Activated CD4-positive, alpha-beta T cell treated with anti-CD3 and anti-CD28 coated beads for 36 hours (primary cell): ENCODE results near the gene SLC26A4. TPM values are rescaled to one million over a fixed set of nuclear protein-coding genes. Genes with fewer than 3 reads are reported as not detected.

Source experiments
- ATAC-seq: fragments of 200-7000 bp; cut with Tn5 transposase; one replicate; pipeline ENCODE4 v1.10.0; 2021; ENCODE audit warnings: mild to moderate bottlenecking, moderate library complexity
- CTCF ChIA-PET: fragments of 350-600 bp; sonication (Branson Sonifier 250); formaldehyde crosslinking; loops from one replicate; lab custom pipeline; 2021; ENCODE audit warnings: antibody characterized with exemption; lab: Charles Lee
- POLR2A ChIA-PET: fragments of 350-600 bp; sonication (Branson Sonifier 250); formaldehyde crosslinking; loops from one replicate; lab custom pipeline; 2021; ENCODE audit warnings: antibody characterized with exemption, inconsistent platforms; lab: Charles Lee
- DNase-seq: peaks from one replicate; pipeline ENCODE4 v3.0.0-alpha.2; 2020
- H3K27ac Mint-ChIP-seq: one replicate; pipeline ENCODE4 v1.8.0; 2021; ENCODE audit warnings: mixed read lengths
- H3K27me3 Mint-ChIP-seq: one replicate; pipeline ENCODE4 v1.8.0; 2021; ENCODE audit warnings: mixed read lengths
- H3K36me3 Mint-ChIP-seq: one replicate; pipeline ENCODE4 v1.8.0; 2021; ENCODE audit warnings: low read depth, mixed read lengths
- H3K4me1 Mint-ChIP-seq: one replicate; pipeline ENCODE4 v1.8.0; 2021; ENCODE audit warnings: mixed read lengths
- H3K4me3 Mint-ChIP-seq: one replicate; pipeline ENCODE4 v1.8.0; 2021; ENCODE audit warnings: mild to moderate bottlenecking, moderate library complexity, mixed read lengths
- H3K9me3 Mint-ChIP-seq: one replicate; pipeline ENCODE4 v1.8.0; 2021; ENCODE audit warnings: low read depth, mixed read lengths
- intact Hi-C, 2 experiments: fragments of 100-400 bp; cut with DNase I in 1 of 2; cut with micrococcal nuclease in 1 of 2; formaldehyde crosslinking; loops; one replicate each; pipeline versions ENCODE4 v1.14.2 to v1.15.1; 2022 to 2024; cut with DNase I, micrococcal nuclease
- total RNA-seq, 2 experiments: library from RNA; stranded (reverse); gene quantifications; one replicate each; pipeline ENCODE4 v1.2.3, GENCODE V29; 2021

SLC26A4 gene
- total RNA-seq, 2 experiments from 2014 or later = 1.5 to 2.1 TPM

- Mint-ChIP-seq H3K4me3 (peak overlapping the region; percentile 78), H3K27me3 (peaks cover 33% of the 10 kb centered on the region)
- peak; percentile 81 for ATAC-seq
Measured at GRCh38 chr7:107659666-107660065, 962 bp upstream of the SLC26A4 start.

GRCh38 chr7:107661081-107661864 lies 645 bp downstream of the SLC26A4 start:
- H3K9me3 Mint-ChIP-seq = no peaks in the 10 kb centered on the region
- peak overlapping the region; percentile 78 for H3K4me3 Mint-ChIP-seq
- CTCF ChIA-PET = interaction anchor here (0.6 to 1.7 kb wide), 4 partner anchors 22 to 706 kb away, joined by 3 to 7 read pairs (median 4); no protein-coding TSS in a partner anchor
- intact Hi-C loops = loop anchor here (2.0 to 10.0 kb wide), 7 partner anchors 79 to 494 kb away; partner anchors contain the start of genes HBP1 (in 2 of the 2), BCAP29 (in 1 of the 2), COG5 (in 1 of the 2) and DUS4L (in 1 of the 2)
- peak; percentile 43 for ATAC-seq
- H3K27ac Mint-ChIP-seq = peak overlapping the region; percentile 82
- H3K36me3 Mint-ChIP-seq = no peaks in the 10 kb centered on the region
- POLR2A ChIA-PET = interaction anchor here (1.2 kb wide), 1 partner anchor 82 kb away, joined by 3 read pairs; no protein-coding TSS in a partner anchor
- DNase-seq = peak; percentile 77
- peaks cover 31% of the 10 kb centered on the region for H3K4me1 Mint-ChIP-seq
- H3K27me3 Mint-ChIP-seq = peaks cover 21% of the 10 kb centered on the region

More at GRCh38 chr7:107659666-107660065, 962 bp upstream of the SLC26A4 start:
- Mint-ChIP-seq H3K27ac (peak overlapping the region; percentile 84), H3K36me3 (no peaks in the 10 kb centered on the region), H3K4me1 (peaks cover 38% of the 10 kb centered on the region), H3K9me3 (no peaks in the 10 kb centered on the region)
- ChIA-PET POLR2A (interaction anchor here (0.7 to 1.1 kb wide), 4 partner anchors 84 to 491 kb away, joined by 3 to 7 read pairs (median 4); partner anchors contain the start of gene HBP1), CTCF (interaction anchor here (0.9 to 1.7 kb wide), 4 partner anchors 59 to 233 kb away, joined by 3 to 7 read pairs (median 4); partner anchors contain the start of genes COG5 and DUS4L)
- intact Hi-C loops = loop anchor here (1.0 to 10.0 kb wide), 12 partner anchors 77 to 792 kb away; partner anchors contain the start of genes BCAP29 (in 2 of the 2), COG5 (in 2 of the 2), DUS4L (in 2 of the 2) and HBP1 (in 2 of the 2)
- DNase-seq = peak; percentile 60

- ChIA-PET POLR2A (interaction anchor here (1.2 kb wide), 1 partner anchor 81 kb away, joined by 3 read pairs; no protein-coding TSS in a partner anchor), CTCF (interaction anchor here (0.5 to 1.4 kb wide), 4 partner anchors 12 to 706 kb away, joined by 3 to 4 read pairs (median 3); no protein-coding TSS in a partner anchor)
- no peak for ATAC-seq
- no peaks in the 10 kb centered on the region for H3K36me3 Mint-ChIP-seq
- no peak overlapping the region for H3K27ac Mint-ChIP-seq
- intact Hi-C loops = loop anchor here (2.0 to 10.0 kb wide), 7 partner anchors 80 to 495 kb away; partner anchors contain the start of genes HBP1 (in 2 of the 2), BCAP29 (in 1 of the 2), COG5 (in 1 of the 2) and DUS4L (in 1 of the 2)
- H3K9me3 Mint-ChIP-seq = no peaks in the 10 kb centered on the region
- peaks cover 31% of the 10 kb centered on the region for H3K4me1 Mint-ChIP-seq
- no peak for DNase-seq
- H3K27me3 Mint-ChIP-seq = peaks cover 18% of the 10 kb centered on the region
- H3K4me3 Mint-ChIP-seq = peak overlapping the region; percentile 78
Measured at GRCh38 chr7:107661865-107662379, 1.3 kb downstream of the SLC26A4 start.

GRCh38 chr7:107663196-107663595 lies 2.6 kb downstream of the SLC26A4 start:
- POLR2A ChIA-PET = no interaction called here
- no peaks in the 10 kb centered on the region for H3K9me3 Mint-ChIP-seq
- no peak overlapping the region for H3K27ac Mint-ChIP-seq
- H3K36me3 Mint-ChIP-seq = no peaks in the 10 kb centered on the region
- DNase-seq (no peak), ATAC-seq (no peak)
- CTCF ChIA-PET = no interaction called here
- no peak overlapping the region for H3K4me3 Mint-ChIP-seq
- H3K4me1 Mint-ChIP-seq = peaks cover 29% of the 10 kb centered on the region
- intact Hi-C loops = loop anchor here in 1 of 2 experiments (5.0 to 10.0 kb wide), 5 partner anchors 81 to 496 kb away; partner anchors contain the start of genes BCAP29, COG5, DUS4L and GPR22
- H3K27me3 Mint-ChIP-seq = peaks cover 16% of the 10 kb centered on the region

- ChIA-PET POLR2A (no interaction called here), CTCF (no interaction called here)
- H3K27me3 Mint-ChIP-seq = peaks cover 19% of the 10 kb centered on the region
- intact Hi-C loops = loop anchor here in 1 of 2 experiments (10.0 kb wide), 2 partner anchors 148 to 192 kb away; partner anchors contain the start of gene GPR22
- DNase-seq (no peak), ATAC-seq (no peak)
- no peak overlapping the region for H3K4me3 Mint-ChIP-seq
- peaks cover 7% of the 10 kb centered on the region for H3K4me1 Mint-ChIP-seq
- no peaks in the 10 kb centered on the region for H3K9me3 Mint-ChIP-seq
- H3K27ac Mint-ChIP-seq = no peak overlapping the region
- no peaks in the 10 kb centered on the region for H3K36me3 Mint-ChIP-seq
Measured at GRCh38 chr7:107666790-107667189, 6.2 kb downstream of the SLC26A4 start.

GRCh38 chr7:107667341-107667740 lies 6.7 kb downstream of the SLC26A4 start:
- ATAC-seq (no peak), DNase-seq (no peak)
- Mint-ChIP-seq H3K27ac (no peak overlapping the region), H3K27me3 (peaks cover 13% of the 10 kb centered on the region), H3K36me3 (no peaks in the 10 kb centered on the region), H3K9me3 (no peaks in the 10 kb centered on the region), H3K4me1 (peaks cover 7% of the 10 kb centered on the region), H3K4me3 (no peak overlapping the region)
- ChIA-PET CTCF (no interaction called here), POLR2A (no interaction called here)
- intact Hi-C loops = loop anchor here in 1 of 2 experiments (10.0 kb wide), 2 partner anchors 147 to 193 kb away; partner anchors contain the start of gene GPR22

GRCh38 chr7:107668296-107668695 lies 7.7 kb downstream of the SLC26A4 start:
- Mint-ChIP-seq H3K4me1 (peaks cover 7% of the 10 kb centered on the region), H3K4me3 (no peak overlapping the region), H3K9me3 (no peaks in the 10 kb centered on the region), H3K36me3 (no peaks in the 10 kb centered on the region), H3K27ac (no peak overlapping the region), H3K27me3 (peaks cover 11% of the 10 kb centered on the region)
- DNase-seq (peak; percentile 14), ATAC-seq (no peak)
- intact Hi-C loops = loop anchor here in 1 of 2 experiments (10.0 kb wide), 2 partner anchors 147 to 193 kb away; partner anchors contain the start of gene GPR22
- ChIA-PET CTCF (interaction anchor here (0.6 kb wide), 1 partner anchor 45 kb away, joined by 3 read pairs; no protein-coding TSS in a partner anchor), POLR2A (no interaction called here)

GRCh38 chr7:107672183-107672582 lies 11.6 kb downstream of the SLC26A4 start:
- ATAC-seq = no peak
- intact Hi-C loops = no loop called here

GRCh38 chr7:107676249-107676648 lies 15.6 kb downstream of the SLC26A4 start:
- H3K9me3 Mint-ChIP-seq = no peaks in the 10 kb centered on the region
- peaks cover 13% of the 10 kb centered on the region for H3K4me1 Mint-ChIP-seq
- H3K27ac Mint-ChIP-seq = no peak overlapping the region
- ChIA-PET POLR2A (interaction anchor here (0.6 kb wide), 1 partner anchor 107 kb away, joined by 3 read pairs; no protein-coding TSS in a partner anchor), CTCF (no interaction called here)
- H3K36me3 Mint-ChIP-seq = no peaks in the 10 kb centered on the region
- no peak for DNase-seq
- intact Hi-C loops = no loop called here
- ATAC-seq = no peak
- H3K4me3 Mint-ChIP-seq = no peak overlapping the region
- H3K27me3 Mint-ChIP-seq = peaks cover 8% of the 10 kb centered on the region

More at GRCh38 chr7:107672183-107672582, 11.6 kb downstream of the SLC26A4 start:
- Mint-ChIP-seq H3K27me3 (peaks cover 14% of the 10 kb centered on the region), H3K4me3 (no peak overlapping the region), H3K4me1 (peaks cover 7% of the 10 kb centered on the region), H3K36me3 (no peaks in the 10 kb centered on the region), H3K27ac (no peak overlapping the region), H3K9me3 (no peaks in the 10 kb centered on the region)
- POLR2A ChIA-PET = no interaction called here
- no peak for DNase-seq
- CTCF ChIA-PET = no interaction called here

- intact Hi-C loops = no loop called here
- no peak for DNase-seq
- CTCF ChIA-PET = interaction anchor here (0.5 kb wide), 2 partner anchors 519 to 942 kb away, joined by 3 read pairs; no protein-coding TSS in a partner anchor
- Mint-ChIP-seq H3K4me3 (no peak overlapping the region), H3K4me1 (peaks cover 13% of the 10 kb centered on the region), H3K27ac (no peak overlapping the region), H3K27me3 (peaks cover 5% of the 10 kb centered on the region), H3K9me3 (no peaks in the 10 kb centered on the region), H3K36me3 (no peaks in the 10 kb centered on the region)
- POLR2A ChIA-PET = no interaction called here
- ATAC-seq = peak; percentile 76
Measured at GRCh38 chr7:107678110-107678753, 17.6 kb downstream of the SLC26A4 start.
